ENCODE results near the gene NMB.

DNA sequence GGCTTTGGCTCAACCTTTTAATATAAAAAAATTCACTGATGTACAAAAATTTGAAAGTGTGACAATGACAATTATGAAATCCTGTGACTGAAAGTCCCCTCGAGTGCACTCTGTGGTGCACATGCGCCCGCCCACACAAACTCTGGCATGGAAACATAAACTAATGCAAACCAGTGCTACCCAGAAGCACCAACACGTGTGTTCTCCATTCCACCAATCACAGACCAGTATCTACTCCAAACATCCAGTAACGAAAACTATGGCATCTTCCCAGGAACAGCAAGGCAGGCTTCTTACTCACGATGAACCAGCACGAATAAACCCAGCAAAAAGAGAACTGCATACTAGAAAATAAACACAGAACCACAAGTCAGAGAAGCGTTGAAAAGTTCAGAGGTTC, 11.7 kb upstream of the NMB start:
- TF ChIP-seq, protein P1, sequence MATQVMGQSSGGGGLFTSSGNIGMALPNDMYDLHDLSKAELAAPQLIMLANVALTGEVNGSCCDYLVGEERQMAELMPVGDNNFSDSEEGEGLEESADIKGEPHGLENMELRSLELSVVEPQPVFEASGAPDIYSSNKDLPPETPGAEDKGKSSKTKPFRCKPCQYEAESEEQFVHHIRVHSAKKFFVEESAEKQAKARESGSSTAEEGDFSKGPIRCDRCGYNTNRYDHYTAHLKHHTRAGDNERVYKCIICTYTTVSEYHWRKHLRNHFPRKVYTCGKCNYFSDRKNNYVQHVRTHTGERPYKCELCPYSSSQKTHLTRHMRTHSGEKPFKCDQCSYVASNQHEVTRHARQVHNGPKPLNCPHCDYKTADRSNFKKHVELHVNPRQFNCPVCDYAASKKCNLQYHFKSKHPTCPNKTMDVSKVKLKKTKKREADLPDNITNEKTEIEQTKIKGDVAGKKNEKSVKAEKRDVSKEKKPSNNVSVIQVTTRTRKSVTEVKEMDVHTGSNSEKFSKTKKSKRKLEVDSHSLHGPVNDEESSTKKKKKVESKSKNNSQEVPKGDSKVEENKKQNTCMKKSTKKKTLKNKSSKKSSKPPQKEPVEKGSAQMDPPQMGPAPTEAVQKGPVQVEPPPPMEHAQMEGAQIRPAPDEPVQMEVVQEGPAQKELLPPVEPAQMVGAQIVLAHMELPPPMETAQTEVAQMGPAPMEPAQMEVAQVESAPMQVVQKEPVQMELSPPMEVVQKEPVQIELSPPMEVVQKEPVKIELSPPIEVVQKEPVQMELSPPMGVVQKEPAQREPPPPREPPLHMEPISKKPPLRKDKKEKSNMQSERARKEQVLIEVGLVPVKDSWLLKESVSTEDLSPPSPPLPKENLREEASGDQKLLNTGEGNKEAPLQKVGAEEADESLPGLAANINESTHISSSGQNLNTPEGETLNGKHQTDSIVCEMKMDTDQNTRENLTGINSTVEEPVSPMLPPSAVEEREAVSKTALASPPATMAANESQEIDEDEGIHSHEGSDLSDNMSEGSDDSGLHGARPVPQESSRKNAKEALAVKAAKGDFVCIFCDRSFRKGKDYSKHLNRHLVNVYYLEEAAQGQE (IDR thresholded peaks at IDR 0.05; ENCODE audit: unreplicated experiment): no peak
- TF ChIP-seq ZNF331 (CRISPR knock-in tag; IDR thresholded peaks at IDR 0.05; ENCODE audit: low read depth): no peak
- TF ChIP-seq, protein P2, sequence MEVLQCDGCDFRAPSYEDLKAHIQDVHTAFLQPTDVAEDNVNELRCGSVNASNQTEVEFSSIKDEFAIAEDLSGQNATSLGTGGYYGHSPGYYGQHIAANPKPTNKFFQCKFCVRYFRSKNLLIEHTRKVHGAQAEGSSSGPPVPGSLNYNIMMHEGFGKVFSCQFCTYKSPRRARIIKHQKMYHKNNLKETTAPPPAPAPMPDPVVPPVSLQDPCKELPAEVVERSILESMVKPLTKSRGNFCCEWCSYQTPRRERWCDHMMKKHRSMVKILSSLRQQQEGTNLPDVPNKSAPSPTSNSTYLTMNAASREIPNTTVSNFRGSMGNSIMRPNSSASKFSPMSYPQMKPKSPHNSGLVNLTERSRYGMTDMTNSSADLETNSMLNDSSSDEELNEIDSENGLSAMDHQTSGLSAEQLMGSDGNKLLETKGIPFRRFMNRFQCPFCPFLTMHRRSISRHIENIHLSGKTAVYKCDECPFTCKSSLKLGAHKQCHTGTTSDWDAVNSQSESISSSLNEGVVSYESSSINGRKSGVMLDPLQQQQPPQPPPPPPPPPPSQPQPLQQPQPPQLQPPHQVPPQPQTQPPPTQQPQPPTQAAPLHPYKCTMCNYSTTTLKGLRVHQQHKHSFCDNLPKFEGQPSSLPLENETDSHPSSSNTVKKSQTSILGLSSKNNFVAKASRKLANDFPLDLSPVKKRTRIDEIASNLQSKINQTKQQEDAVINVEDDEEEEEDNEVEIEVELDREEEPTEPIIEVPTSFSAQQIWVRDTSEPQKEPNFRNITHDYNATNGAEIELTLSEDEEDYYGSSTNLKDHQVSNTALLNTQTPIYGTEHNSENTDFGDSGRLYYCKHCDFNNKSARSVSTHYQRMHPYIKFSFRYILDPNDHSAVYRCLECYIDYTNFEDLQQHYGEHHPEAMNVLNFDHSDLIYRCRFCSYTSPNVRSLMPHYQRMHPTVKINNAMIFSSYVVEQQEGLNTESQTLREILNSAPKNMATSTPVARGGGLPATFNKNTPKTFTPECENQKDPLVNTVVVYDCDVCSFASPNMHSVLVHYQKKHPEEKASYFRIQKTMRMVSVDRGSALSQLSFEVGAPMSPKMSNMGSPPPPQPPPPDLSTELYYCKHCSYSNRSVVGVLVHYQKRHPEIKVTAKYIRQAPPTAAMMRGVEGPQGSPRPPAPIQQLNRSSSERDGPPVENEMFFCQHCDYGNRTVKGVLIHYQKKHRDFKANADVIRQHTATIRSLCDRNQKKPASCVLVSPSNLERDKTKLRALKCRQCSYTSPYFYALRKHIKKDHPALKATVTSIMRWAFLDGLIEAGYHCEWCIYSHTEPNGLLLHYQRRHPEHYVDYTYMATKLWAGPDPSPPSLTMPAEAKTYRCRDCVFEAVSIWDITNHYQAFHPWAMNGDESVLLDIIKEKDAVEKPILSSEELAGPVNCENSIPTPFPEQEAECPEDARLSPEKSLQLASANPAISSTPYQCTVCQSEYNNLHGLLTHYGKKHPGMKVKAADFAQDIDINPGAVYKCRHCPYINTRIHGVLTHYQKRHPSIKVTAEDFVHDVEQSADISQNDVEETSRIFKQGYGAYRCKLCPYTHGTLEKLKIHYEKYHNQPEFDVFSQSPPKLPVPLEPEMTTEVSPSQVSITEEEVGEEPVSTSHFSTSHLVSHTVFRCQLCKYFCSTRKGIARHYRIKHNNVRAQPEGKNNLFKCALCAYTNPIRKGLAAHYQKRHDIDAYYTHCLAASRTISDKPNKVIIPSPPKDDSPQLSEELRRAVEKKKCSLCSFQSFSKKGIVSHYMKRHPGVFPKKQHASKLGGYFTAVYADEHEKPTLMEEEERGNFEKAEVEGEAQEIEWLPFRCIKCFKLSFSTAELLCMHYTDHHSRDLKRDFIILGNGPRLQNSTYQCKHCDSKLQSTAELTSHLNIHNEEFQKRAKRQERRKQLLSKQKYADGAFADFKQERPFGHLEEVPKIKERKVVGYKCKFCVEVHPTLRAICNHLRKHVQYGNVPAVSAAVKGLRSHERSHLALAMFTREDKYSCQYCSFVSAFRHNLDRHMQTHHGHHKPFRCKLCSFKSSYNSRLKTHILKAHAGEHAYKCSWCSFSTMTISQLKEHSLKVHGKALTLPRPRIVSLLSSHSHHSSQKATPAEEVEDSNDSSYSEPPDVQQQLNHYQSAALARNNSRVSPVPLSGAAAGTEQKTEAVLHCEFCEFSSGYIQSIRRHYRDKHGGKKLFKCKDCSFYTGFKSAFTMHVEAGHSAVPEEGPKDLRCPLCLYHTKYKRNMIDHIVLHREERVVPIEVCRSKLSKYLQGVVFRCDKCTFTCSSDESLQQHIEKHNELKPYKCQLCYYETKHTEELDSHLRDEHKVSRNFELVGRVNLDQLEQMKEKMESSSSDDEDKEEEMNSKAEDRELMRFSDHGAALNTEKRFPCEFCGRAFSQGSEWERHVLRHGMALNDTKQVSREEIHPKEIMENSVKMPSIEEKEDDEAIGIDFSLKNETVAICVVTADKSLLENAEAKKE (CRISPR knock-in tag; IDR thresholded peaks at IDR 0.05): no peak
